Muscle of arm (tissue), 12 donors: Measurements from ENCODE around the gene PSMG1. TPM values are rescaled to one million over a fixed set of nuclear protein-coding genes. Genes with fewer than 3 reads are reported as not detected.

ENCODE experiments used
- DNase-seq: peaks from one replicate; pipeline ENCODE4 v3.0.0-alpha.2; 2013
- polyA plus RNA-seq, 12 donors: library from polyadenylated mRNA; unstranded; fragments of 120-200 nt; gene quantifications; one replicate each; pipeline ENCODE4 v1.2.1, GENCODE V29; 2013; ENCODE audit not compliant: insufficient read length in 12 of 12

Gene PSMG1
- polyA plus RNA-seq, 12 donors: 25.2 to 44.6 (median 36.5) TPM; not detected in 1

DNA sequence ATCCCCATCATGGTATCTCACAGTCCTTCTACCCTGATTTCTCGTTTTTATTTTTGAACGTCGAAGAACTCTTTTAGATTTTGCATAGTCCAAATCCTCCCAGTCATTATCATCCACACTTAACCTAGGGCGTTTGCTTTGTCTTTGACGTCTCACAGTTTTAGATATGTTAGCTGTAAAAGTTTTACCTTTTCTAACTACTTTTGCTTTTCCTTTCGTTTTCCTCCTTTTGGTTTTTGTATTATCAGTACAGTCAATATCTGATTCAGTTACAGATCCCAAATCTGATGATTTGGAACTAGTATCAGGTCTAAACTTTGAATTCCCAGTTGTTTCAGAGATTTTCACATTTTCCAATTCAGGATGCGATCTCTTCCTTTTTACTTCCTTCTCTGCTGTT, 13.1 kb upstream of the PSMG1 start:
- no peak for DNase-seq

DNA sequence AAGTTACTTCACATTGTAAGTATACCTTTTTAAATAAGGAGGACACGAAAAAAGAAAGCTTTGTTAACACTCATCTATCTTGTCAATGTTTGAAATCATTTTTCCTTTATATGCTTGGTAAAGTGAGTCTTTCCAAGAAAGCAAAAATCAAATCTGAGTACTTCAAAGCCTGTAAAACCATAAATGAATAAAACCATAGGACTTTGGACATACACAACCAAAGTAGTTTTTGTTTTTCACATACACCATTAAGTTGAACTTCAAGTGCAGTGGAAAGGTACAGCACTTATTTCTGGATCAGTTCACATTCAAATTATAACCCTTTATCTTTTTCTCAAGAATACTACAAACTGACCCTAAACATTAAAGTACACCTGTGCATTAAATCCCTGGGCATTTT, 10.1 kb upstream of the PSMG1 start:
- DNase-seq: no peak

DNA sequence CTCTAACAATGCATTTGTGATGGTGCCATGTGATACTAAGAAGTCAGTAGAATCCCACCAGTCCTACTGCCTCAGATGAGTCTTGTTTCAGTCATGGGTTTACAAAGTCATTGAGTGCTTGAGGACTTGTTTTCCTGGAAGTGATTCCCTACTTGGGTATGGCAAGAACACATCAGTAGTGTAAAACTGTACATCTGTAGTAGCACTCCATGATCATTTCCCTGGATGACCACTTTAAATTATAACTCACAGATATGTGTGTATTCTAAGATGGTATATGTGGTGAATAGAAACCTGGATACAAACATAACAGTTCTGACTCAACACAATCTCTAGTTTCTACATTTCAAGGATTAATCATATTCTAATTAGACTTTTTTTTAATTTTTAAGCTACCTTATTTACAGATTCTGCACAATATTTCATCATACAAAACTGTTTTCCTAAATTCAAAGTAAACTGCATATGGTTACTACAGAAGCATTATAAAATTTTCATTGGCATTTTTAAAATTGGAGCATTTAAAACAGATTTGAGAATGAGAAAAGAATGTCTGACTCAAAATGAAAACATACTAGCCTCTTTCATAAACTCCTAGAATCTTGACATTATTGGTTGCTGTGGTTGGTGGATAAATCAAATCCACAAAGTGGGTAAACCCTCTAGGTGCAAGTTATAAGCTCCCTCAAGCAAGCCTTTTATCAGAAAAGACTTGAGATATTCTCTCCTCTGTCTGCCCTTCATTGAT, 6.8 kb upstream of the PSMG1 start:
- DNase-seq: no peak

DNA sequence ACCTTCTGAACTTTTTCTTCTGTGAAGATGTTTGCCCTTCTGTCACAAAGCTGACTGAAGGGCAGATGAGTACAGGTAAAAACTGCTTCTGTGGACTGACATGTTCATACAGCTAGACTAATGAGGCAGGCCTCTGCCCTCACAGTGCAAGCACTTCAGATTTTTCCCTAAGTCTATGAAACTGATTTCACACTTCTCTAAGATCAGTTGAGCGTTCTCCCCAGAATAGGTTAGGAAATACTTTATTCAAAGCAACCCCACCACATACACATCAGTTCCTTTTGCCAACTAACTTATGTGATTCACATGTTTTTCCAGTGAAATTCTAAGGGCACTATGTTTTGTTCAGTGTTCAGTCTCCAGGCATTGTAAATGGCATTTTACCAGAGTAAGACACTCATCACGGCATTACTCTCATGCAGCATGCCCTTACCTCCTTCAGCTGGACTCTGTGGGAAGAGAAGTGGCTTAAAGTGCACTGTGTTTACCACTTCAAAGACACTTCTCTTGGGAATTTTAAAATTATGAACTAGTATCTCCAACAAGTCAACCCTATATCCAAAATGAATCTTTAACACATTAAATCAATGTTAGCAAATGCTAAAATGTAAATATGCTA, 5.4 kb upstream of the PSMG1 start:
- no peak for DNase-seq

DNA sequence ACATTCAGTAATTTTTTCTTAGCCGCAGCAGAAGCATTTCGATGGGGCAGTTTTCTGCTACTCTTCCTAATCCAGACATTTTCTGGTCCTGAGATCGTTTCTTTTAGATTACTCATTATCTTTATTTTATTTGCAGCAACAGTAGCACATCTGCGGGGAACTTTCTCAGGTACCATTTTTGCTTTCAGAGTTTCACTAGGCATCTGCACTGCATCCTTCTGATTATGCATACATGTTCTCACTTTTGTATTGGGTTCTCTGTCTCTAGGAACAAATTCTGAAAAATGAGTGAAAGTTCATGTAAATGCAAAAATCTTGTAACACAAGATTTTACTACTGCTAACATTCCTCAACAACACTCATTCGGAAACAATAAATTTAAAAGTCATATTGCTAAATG, 3.9 kb upstream of the PSMG1 start:
- no peak for DNase-seq

DNA sequence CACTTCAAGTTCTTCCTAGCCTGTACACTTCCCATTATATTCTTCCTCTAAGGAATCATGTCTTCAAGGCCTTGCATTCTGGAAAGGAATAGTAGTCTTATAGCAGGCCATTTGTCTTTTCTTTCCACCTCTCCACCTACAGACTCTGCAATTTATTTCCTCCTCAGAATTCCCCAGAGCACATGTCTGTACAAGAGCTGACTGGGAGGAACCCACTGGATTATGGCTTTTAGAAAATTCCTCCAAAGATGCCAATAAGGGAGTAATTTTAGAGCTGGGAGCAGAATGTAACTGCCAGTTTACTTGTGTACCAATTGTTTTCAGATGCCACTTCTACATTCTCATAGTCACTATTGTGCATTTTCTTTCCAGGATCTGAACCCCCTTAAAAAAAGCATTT, 3.4 kb upstream of the PSMG1 start:
- no peak for DNase-seq

DNA sequence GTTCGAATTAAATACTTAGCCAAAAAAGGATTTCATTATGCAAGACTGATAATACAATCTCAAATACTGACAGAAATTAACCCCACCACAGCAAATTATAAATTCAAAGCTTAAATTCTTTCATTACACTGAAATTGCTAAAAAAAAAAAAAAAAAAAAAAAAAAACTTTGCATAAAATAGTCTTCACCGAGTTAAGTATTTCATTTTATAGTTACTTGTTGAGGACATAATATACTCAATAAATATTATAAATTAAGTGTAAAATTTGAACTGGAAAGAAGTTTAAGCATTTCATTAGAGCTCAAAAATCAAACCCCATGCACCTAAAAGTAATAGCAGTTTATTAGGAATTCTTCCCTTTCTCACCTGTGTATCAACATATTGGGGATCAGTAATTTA, 1.9 kb upstream of the PSMG1 start:
- DNase-seq: no peak

DNA sequence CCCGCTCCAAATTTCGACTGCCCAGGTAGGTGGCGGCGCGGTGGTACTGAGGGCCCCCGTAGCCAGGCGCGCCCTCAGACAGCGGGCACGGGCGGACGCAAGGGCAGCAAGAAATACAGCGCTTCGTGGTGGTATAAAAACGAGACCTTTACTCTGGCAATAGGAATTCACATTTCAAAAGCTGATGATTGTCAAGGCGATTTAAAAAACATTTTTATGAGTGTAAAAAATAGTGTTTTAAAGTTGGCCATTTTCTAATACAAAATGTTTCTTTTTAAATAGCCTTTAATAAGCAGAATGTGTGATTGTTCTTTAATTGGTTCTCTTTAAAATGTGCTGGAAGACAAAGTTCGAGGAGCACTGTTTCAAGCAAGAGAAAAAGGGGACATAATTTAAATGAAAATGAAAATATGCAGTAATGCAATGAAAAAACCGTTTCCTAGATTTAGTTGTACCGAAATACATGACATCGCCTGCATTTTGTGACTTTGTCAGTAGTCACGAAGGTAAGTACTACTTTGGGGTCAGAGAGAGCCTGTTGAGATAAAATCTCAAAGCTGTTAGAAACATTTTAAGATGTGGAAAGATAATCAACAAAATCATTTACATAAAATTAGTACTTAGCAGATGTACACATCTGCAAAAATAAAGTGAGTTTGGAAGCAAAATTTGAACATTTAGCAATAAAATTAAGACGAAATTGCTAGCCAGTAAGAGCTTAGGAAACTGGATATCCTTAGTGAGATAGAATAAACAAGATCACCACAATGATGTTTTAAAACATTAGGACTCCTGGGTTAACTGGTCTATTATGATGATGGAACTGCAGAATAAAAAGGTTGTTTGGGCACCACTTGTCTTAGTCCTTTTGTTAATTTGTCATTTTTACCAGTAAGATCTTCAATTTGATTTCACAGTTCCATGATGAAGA, 1.1 kb upstream of the PSMG1 start:
- DNase-seq: no peak

DNA sequence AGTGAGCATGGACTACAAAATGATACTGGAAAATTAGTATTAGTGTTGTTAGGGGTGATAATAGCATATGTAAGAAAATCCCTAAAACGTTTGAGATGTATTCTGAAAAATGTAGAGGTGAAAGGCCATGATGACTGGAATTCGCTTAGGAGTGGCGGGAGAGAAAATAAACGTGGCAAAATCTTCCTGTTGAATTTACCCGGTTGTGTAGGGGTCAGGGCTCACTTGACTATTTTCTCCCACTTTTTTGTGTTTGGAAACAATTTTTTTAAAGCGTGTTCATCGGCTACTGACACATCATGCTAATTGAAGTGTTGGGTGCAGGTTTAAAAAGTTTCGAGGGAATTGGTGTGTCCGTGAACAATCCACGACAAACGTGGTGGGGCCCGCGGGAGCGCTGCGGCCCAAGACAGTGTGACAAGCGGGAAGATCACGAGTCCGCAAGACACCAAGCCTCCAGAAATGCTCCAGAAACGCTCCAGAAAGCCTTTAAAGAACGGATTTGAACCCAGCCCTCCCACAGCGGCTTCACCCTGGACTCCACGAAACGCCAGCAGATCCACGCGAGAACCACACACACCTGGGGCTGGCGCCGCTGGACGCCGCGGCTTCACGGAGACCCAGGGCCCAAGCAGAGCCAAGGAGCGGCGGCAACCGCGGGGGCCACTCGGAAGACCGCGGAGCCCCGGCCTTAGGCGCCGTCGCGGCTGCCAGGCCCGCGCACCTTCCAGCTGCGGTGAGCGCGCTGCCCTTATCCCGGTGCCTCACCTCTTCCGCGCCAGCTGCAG, 573 bp downstream of the PSMG1 start:
- DNase-seq: peak; percentile 39

DNA sequence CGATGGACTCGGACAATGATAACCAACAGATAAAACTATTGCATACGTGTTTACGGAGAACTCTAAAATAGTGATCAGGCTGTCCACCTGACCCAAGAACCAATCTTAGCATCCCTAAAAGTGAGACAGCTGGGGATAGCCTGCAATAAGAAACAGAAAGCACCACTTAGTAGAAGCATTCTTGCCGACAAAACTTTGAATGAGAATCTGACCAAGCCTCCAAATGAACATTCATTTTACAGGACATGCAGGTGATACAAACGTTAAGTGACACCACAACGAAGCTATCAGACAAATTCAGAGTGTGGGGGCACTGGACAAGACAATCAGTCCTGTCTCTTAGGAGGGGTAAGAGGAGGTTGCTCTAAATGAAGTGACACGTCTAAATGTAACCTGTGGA, 1.2 kb downstream of the PSMG1 start:
- no peak for DNase-seq

DNA sequence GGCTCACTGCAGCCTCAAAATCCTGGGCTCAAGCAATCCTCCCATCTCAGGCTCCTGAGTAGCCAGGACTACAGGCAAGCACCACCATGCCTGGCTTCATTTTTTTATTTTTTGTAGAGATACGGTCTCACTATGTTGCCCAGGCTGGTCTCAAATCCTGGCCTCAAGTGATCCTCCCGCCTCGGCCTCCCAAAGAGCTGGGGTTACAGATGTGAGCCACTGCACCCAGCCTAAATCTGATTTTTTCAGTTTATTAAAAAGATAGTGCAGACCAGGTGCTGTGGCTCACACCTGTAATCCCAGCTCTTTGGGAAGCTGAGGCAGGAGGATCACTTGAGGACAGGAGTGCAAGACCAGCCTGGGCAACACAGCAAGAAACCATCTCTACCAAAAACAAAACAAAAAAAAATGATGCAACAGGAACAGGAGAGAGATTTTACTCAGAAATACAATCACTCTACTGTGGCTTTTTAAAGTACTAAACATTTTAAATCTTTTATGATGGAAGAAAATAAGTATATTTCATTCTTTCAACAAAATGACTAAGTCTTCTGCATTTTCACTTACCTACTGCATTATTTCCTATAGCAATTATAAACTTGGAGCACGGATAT, 1.9 kb downstream of the PSMG1 start:
- DNase-seq: no peak

DNA sequence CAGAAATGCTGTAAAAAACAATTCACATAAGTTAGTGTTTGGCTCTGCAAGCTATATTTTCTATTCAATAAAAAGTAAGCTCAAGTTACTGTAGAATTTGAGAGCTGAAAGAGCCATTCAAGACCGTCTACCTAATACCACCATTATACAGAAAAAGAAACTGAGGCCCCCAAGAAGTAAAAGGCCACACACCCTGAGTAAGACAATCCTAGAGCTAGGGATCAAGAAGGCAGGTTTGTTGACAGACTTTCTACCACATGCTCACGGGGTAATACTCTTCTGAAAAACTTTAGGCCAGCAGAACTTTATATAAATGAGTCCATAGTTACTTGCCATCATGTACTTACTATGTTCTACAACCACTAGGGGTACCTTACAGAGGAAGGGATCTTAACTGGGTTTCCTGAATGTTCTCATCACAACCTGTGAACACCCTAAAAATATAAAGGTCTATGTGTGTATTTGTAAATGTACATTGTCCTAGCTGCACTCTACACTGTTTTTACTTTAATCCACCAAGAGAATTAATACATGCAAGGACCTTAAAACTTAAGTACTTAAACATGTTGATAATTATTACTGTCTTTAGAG, 2.7 kb downstream of the PSMG1 start:
- DNase-seq: no peak

DNA sequence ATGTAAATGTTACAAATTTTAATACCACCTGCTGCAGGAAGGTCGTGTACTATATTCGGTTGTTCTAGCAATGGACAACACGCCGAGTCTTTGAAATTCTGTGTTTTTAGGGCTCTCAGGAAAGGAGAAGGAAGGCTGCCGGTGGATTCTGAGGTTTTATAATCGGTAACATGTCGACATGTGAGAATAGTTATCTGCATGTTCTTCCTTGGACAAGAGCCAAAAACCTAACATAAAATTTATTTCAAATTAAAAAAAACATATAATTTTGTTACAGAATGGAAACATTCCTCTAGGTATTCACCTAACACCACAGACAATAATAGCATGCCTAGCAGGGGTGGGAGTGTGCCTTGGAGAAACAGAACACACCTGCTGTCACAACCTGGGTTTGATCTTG, 4.8 kb downstream of the PSMG1 start:
- DNase-seq: no peak

DNA sequence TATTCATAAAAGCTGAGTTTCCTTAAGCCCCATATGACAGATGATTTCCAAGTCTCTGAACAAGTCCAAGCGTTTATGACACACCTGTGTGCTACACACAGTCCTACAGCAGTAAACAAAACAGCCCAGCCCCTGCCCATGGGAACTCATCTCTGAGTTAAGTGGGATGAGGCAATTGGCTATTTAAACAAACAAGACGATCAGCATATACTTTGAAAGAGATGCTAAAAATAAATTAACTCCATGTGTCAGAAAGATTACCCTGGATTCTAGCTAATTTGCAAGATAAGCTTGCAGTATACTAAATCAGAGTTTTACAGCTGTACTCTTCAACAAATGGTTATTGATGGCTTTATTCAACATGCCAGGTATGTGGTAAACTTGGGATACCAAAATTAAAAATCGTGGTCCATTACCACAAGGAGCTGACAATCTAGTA, 7.0 kb downstream of the PSMG1 start:
- DNase-seq: no peak

DNA sequence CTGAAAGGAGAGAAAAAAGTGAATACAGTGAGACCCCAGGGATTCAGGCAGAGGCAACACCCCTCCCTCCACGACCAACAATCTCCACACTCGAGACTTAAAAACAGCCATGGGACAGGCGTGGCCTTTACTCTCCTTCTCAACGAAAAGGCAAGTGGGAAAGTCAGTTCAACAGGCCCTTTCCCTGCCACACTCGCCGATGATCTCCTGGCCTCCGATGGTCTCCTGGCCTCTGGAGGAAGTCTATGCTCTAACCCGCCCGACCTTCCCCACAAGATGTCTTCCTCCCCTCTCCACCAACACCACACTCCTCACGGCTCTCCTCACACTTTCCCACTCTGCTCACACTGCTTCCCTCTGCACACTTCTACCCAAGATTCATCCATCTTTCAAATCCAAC, 7.6 kb downstream of the PSMG1 start:
- no peak for DNase-seq

DNA sequence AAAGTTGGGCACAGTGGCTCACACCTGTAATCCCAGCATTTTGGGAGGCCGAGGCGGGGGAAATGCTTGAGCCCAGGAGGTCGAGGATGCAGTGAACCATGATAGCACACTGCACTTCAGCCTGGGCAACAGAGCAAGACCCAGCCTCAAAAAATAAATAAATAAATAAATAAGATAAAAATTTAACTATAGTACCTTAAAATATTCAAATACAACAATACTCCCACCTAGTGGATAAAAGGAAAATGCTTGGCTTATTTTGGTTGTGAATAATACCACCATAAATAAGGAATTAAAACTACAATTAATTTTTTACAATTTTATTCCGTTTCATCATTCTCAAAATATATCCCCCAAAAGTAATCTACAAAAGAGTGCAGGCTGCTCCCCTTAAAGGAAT, 8.1 kb downstream of the PSMG1 start:
- DNase-seq: no peak

DNA sequence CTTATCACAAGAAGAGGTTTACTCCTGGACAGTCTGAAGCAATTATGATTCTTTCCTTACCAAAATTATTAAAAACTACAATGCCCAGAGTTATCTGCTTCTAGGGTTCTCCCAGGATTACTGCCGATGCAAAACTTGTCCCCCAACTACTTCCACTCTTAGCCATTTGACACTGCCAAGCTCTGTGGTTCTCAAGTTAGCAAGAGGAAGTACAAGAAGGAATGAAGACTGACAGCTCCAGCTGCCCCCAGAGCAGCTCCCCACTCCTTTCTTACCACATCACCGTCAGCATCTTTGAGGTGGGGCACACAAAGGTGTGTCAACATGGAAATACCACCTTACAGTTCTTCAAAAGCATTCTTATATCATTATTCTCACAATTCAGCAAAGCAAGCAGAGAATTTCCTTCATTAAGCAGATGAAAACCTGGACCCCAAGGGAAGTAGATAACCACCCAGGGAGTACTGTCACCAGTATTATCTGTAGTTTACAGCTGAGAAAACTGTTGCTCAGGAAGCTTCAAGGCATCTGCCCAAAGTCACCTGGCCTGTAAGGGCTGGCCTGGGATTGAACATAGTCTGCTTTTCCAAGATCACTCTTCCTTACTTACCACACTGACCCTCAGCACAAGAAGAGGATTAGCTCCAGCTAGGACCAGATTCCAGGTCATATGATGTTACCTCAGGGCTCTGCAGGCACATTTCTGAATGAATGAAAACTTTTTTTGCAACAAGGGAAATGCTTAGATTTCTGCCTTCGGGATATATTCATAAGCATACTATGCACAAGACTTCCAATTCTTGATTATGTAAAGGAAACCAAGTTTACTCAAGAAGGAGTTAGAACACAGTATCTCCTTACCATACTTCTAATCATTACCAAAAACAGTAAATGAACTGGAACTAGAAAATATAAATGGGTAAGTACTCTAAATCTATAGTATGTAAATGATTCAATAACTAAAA, 9.3 kb downstream of the PSMG1 start:
- no peak for DNase-seq

DNA sequence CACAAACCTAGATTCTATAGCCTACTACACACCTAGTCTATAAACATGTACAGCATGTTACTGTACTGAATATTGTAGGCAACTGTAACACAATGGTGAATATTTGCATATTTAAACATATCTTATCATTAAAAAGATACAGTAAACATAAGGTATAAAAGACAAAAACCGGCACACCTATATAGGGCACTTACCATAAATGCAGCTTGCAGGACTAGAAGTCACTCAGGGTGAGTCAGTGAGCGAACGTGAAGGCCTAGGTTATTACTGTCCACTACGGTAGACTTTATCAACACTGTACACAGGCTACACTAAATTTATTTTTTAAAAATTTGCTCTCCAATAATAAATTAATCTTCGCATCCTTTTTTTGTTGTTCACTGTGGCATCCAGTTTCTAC, 13.3 kb downstream of the PSMG1 start:
- DNase-seq: no peak

DNA sequence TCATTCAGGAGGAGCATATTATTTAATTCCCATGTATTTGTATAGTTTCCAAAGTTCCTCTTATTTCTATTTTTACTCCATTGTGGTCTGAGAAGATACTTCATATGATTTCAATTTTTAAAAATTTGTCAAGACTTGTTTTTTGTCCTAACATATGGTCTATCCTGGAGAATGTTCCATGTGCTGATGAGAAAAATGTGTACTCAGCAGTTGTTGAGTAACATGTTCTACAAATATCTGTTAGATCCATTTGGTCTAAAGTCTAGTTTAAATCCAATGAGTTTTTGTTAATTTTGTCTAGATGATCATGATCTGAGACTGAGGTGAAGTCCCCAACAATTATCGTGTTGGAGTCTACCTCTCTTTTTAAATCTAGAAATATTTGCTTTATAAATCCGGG, 14.5 kb downstream of the PSMG1 start:
- no peak for DNase-seq

DNA sequence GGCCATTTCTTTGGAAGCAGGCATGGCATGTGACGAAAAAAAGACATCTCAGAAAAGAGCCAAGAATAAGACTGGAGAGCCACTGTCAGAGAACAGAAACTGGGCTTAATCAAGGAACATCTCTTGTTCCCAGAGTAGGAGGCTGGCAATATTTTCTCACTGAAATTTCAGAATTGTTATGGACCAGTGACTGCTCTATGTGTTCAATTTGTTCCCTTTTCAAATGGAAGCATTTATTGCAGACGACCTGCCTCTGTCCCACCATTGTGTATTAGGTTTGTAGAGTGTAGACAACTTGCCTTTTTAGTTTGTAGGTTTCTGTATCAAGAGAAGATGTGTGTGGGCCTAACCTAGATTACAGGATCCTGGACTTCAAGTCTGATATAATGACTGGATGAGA, 18.7 kb downstream of the PSMG1 start:
- DNase-seq: no peak
